ENCODE results near the gene NSA2.
A peak's percentile ranks its signal among the peaks of the same experiment; 100 is the strongest.

The NSA2 gene

DNA sequence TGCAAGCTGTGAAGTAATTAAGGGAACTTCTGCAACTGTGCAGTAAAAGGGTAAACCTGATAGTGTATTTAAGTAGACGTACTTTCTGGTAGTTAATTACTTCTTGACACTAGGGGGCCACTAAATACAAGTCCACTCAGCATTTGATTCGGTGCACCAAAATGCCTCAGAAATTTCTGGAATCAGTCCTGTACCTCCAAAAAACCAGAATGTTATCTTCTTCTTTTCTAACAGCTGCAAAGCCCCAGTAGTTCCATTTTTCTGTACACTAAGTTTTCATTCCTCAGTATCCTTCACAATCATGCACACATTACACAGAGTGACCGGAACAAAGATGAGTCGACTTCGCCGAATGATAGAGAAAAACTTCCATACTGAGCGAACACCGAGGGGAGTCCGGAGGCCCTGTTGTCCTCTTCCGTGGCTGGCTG is 616 bp upstream of the NSA2 start:
- peak overlapping the region; percentile 90 for H3K9ac ChIP-seq (ENCODE audit: low read length)
- peak overlapping the region; percentile 94 for H3K4me3 ChIP-seq (ENCODE audit: low read length)
- H3K79me1 ChIP-seq (ENCODE audit: low read length) = peaks cover 7% of the 10 kb centered on the region
- no peaks in the 10 kb centered on the region for H3K27me3 ChIP-seq (ENCODE audit: insufficient read depth, low read length, poor library complexity)
- H3K4me1 ChIP-seq (ENCODE audit: control insufficient read depth, low read depth, low read length) = peaks cover 5% of the 10 kb centered on the region
- peak overlapping the region; percentile 96 for H3K56ac ChIP-seq (ENCODE audit: low read length)
- DNase-seq = peak; percentile 71
- no peak overlapping the region for H2AK5ac ChIP-seq (ENCODE audit: low read length)
- H2BK120ac ChIP-seq (ENCODE audit: low read depth, low read length) = no peak overlapping the region
- no peak overlapping the region for H3K4ac ChIP-seq (ENCODE audit: low read depth, low read length)
- H4K5ac ChIP-seq (ENCODE audit: low read length) = no peak overlapping the region
- H3K27ac ChIP-seq (ENCODE audit: low read depth, low read length) = peak overlapping the region; percentile 25
- H3K18ac ChIP-seq (ENCODE audit: low read length) = no peak overlapping the region
- no peaks in the 10 kb centered on the region for H3K36me3 ChIP-seq (ENCODE audit: control insufficient read depth, insufficient read depth, low read length)
- H3K79me2 ChIP-seq (ENCODE audit: control insufficient read depth, insufficient read depth, low read length) = peaks cover 23% of the 10 kb centered on the region
- H3K4me2 ChIP-seq (ENCODE audit: low read length) = peak overlapping the region; percentile 55
- H3K23ac ChIP-seq (ENCODE audit: low read length) = no peak overlapping the region
- WGBS (ENCODE audit: extremely low coverage, insufficient coverage, low lambda C conversion rate) = no CpG with 5 or more reads among the region's 10 CpGs
- H2BK5ac ChIP-seq (ENCODE audit: low read length) = no peak overlapping the region
- H2BK15ac ChIP-seq (replicated peaks; ENCODE audit: low read depth) = no peak overlapping the region
- H4K8ac ChIP-seq (ENCODE audit: low read depth, low read length) = no peak overlapping the region

DNA sequence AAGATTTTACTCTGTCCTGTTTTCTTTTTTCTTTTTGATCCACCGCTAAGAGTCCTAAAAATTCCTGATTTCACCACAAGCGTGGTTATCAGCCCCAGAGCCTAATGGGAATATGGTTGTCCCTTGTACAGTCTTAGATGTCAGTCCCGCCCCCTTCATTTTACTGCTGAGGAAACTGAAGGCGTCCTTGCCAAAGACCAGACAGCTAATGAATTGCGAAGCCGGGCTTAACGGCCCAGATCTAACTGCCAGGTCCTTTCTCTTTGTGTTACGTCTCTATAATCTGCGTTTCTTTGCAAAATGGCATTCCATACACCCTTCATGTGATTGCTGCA is 497 bp downstream of the NSA2 start:
- Histone ChIP-seq H3K4me1 (ENCODE audit: control insufficient read depth, low read depth, low read length) (peaks cover 5% of the 10 kb centered on the region), H2BK5ac (ENCODE audit: low read length) (no peak overlapping the region), H3K79me1 (ENCODE audit: low read length) (peaks cover 7% of the 10 kb centered on the region), H3K56ac (ENCODE audit: low read length) (peak overlapping the region; percentile 91), H4K8ac (ENCODE audit: low read depth, low read length) (no peak overlapping the region), H3K27ac (ENCODE audit: low read depth, low read length) (no peak overlapping the region), H3K23ac (ENCODE audit: low read length) (no peak overlapping the region), H3K36me3 (ENCODE audit: control insufficient read depth, insufficient read depth, low read length) (no peaks in the 10 kb centered on the region), H2AK5ac (ENCODE audit: low read length) (no peak overlapping the region), H3K27me3 (ENCODE audit: insufficient read depth, low read length, poor library complexity) (no peaks in the 10 kb centered on the region), H3K4ac (ENCODE audit: low read depth, low read length) (no peak overlapping the region), H3K4me3 (ENCODE audit: low read length) (peak overlapping the region; percentile 90), H3K18ac (ENCODE audit: low read length) (no peak overlapping the region), H3K9ac (ENCODE audit: low read length) (peak overlapping the region; percentile 79), H3K4me2 (ENCODE audit: low read length) (peak overlapping the region; percentile 96), H4K5ac (ENCODE audit: low read length) (no peak overlapping the region), H2BK120ac (ENCODE audit: low read depth, low read length) (no peak overlapping the region), H2BK15ac (replicated peaks; ENCODE audit: low read depth) (no peak overlapping the region), H3K79me2 (ENCODE audit: control insufficient read depth, insufficient read depth, low read length) (peaks cover 23% of the 10 kb centered on the region)
- peak; percentile 53 for DNase-seq
- no CpG with 5 or more reads among the region's 9 CpGs for WGBS (ENCODE audit: extremely low coverage, insufficient coverage, low lambda C conversion rate)

DNA sequence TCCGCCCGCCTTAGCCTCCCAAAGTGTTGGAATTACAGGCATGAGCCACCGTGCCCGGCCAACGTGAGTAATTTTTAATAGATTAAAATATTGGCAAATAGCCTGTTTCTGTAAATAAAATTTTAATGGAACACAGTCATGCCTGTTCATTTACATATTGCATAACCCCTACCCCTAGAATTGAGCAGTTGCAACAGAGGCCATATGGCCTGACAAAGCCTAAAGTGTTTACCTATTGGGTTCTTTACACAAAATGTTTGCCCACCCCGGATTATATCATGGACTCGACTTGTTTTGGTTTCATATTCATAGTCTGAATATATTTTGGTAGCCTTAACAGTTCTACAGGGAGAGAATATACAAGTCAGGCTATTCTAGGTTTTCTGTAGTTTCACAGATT is 5.3 kb downstream of the NSA2 start:
- H3K23ac ChIP-seq (ENCODE audit: low read length) = no peak overlapping the region
- H3K79me1 ChIP-seq (ENCODE audit: low read length) = peaks cover 7% of the 10 kb centered on the region
- H2BK120ac ChIP-seq (ENCODE audit: low read depth, low read length) = no peak overlapping the region
- no peak overlapping the region for H3K4me3 ChIP-seq (ENCODE audit: low read length)
- H3K18ac ChIP-seq (ENCODE audit: low read length) = no peak overlapping the region
- H3K79me2 ChIP-seq (ENCODE audit: control insufficient read depth, insufficient read depth, low read length) = peaks cover 9% of the 10 kb centered on the region
- H3K27ac ChIP-seq (ENCODE audit: low read depth, low read length) = no peak overlapping the region
- peaks cover 5% of the 10 kb centered on the region for H3K4me1 ChIP-seq (ENCODE audit: control insufficient read depth, low read depth, low read length)
- no CpG with 5 or more reads among the region's 7 CpGs for WGBS (ENCODE audit: extremely low coverage, insufficient coverage, low lambda C conversion rate)
- no peak overlapping the region for H3K56ac ChIP-seq (ENCODE audit: low read length)
- no peak for DNase-seq
- H2AK5ac ChIP-seq (ENCODE audit: low read length) = no peak overlapping the region
- no peak overlapping the region for H2BK5ac ChIP-seq (ENCODE audit: low read length)
- H3K9ac ChIP-seq (ENCODE audit: low read length) = no peak overlapping the region
- no peak overlapping the region for H4K5ac ChIP-seq (ENCODE audit: low read length)
- no peak overlapping the region for H3K4me2 ChIP-seq (ENCODE audit: low read length)
- H3K36me3 ChIP-seq (ENCODE audit: control insufficient read depth, insufficient read depth, low read length) = no peaks in the 10 kb centered on the region
- no peaks in the 10 kb centered on the region for H3K27me3 ChIP-seq (ENCODE audit: insufficient read depth, low read length, poor library complexity)
- no peak overlapping the region for H3K4ac ChIP-seq (ENCODE audit: low read depth, low read length)
- H2BK15ac ChIP-seq (replicated peaks; ENCODE audit: low read depth) = no peak overlapping the region
- no peak overlapping the region for H4K8ac ChIP-seq (ENCODE audit: low read depth, low read length)

DNA sequence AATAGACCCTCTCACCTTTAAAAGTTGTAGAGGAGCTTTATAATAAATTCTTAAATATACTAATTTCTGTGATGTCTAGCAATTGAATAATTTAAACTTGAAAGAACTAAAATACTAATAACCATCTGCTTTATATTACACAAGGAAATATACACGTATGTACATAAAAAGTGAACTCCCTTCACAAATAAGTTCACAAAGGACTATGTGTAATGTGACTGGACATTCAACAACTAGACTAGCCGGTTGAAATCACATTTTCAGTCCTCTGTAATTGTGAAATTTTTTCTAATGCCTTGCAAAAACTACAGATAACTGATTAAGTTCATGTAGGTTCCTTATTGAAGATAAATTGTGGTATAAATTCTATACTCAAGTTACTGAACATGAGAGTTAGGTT is 11.6 kb downstream of the NSA2 start:
- H3K23ac ChIP-seq (ENCODE audit: low read length) = no peak overlapping the region
- H3K36me3 ChIP-seq (ENCODE audit: control insufficient read depth, insufficient read depth, low read length) = peaks cover 7% of the 10 kb centered on the region
- H2AK5ac ChIP-seq (ENCODE audit: low read length) = no peak overlapping the region
- no peak overlapping the region for H3K56ac ChIP-seq (ENCODE audit: low read length)
- no peak overlapping the region for H3K9ac ChIP-seq (ENCODE audit: low read length)
- WGBS (ENCODE audit: extremely low coverage, insufficient coverage, low lambda C conversion rate) = no CpG with 5 or more reads among the region's 2 CpGs
- H3K4ac ChIP-seq (ENCODE audit: low read depth, low read length) = no peak overlapping the region
- H2BK5ac ChIP-seq (ENCODE audit: low read length) = no peak overlapping the region
- no peak overlapping the region for H4K5ac ChIP-seq (ENCODE audit: low read length)
- H3K27me3 ChIP-seq (ENCODE audit: insufficient read depth, low read length, poor library complexity) = no peaks in the 10 kb centered on the region
- no peaks in the 10 kb centered on the region for H3K79me2 ChIP-seq (ENCODE audit: control insufficient read depth, insufficient read depth, low read length)
- DNase-seq = no peak
- no peak overlapping the region for H3K4me3 ChIP-seq (ENCODE audit: low read length)
- H3K79me1 ChIP-seq (ENCODE audit: low read length) = peaks cover 7% of the 10 kb centered on the region
- no peak overlapping the region for H2BK15ac ChIP-seq (replicated peaks; ENCODE audit: low read depth)
- no peaks in the 10 kb centered on the region for H3K4me1 ChIP-seq (ENCODE audit: control insufficient read depth, low read depth, low read length)
- H2BK120ac ChIP-seq (ENCODE audit: low read depth, low read length) = no peak overlapping the region
- H3K18ac ChIP-seq (ENCODE audit: low read length) = no peak overlapping the region
- H4K8ac ChIP-seq (ENCODE audit: low read depth, low read length) = no peak overlapping the region
- no peak overlapping the region for H3K27ac ChIP-seq (ENCODE audit: low read depth, low read length)
- H3K4me2 ChIP-seq (ENCODE audit: low read length) = no peak overlapping the region

DNA sequence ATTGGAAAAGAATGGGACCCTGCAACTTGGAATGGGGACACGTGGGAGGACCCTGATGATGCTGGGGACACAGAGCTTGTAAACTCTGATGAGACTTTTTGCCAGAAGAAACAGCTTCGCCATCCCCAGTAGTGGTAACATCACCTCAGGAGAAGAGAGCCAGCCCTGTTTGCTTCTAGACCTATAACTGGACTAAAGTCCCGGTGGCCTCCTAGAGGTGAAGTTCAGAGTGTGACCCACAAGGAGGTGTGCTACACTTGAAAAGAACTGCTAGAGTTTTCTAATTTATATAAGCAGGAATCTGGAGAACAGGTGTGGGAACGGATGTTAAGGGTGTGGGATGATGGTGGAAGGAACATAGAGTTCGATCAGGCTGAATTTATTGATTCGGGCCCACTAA is 19.8 kb downstream of the NSA2 start:
- H3K79me1 ChIP-seq (ENCODE audit: low read length) = peaks cover 6% of the 10 kb centered on the region
- H3K27ac ChIP-seq (ENCODE audit: low read depth, low read length) = no peak overlapping the region
- no peak overlapping the region for H2AK5ac ChIP-seq (ENCODE audit: low read length)
- WGBS (ENCODE audit: extremely low coverage, insufficient coverage, low lambda C conversion rate) = no CpG with 5 or more reads among the region's 6 CpGs
- no peak overlapping the region for H2BK5ac ChIP-seq (ENCODE audit: low read length)
- H4K5ac ChIP-seq (ENCODE audit: low read length) = no peak overlapping the region
- no peak for DNase-seq
- no peaks in the 10 kb centered on the region for H3K4me1 ChIP-seq (ENCODE audit: control insufficient read depth, low read depth, low read length)
- H3K56ac ChIP-seq (ENCODE audit: low read length) = no peak overlapping the region
- no peak overlapping the region for H3K9ac ChIP-seq (ENCODE audit: low read length)
- H3K79me2 ChIP-seq (ENCODE audit: control insufficient read depth, insufficient read depth, low read length) = no peaks in the 10 kb centered on the region
- H3K4me3 ChIP-seq (ENCODE audit: low read length) = no peak overlapping the region
- no peak overlapping the region for H4K8ac ChIP-seq (ENCODE audit: low read depth, low read length)
- no peak overlapping the region for H3K18ac ChIP-seq (ENCODE audit: low read length)
- no peak overlapping the region for H3K23ac ChIP-seq (ENCODE audit: low read length)
- H2BK120ac ChIP-seq (ENCODE audit: low read depth, low read length) = no peak overlapping the region
- H3K36me3 ChIP-seq (ENCODE audit: control insufficient read depth, insufficient read depth, low read length) = peaks cover 10% of the 10 kb centered on the region
- no peak overlapping the region for H3K4me2 ChIP-seq (ENCODE audit: low read length)
- H3K4ac ChIP-seq (ENCODE audit: low read depth, low read length) = no peak overlapping the region
- no peak overlapping the region for H2BK15ac ChIP-seq (replicated peaks; ENCODE audit: low read depth)
- no peaks in the 10 kb centered on the region for H3K27me3 ChIP-seq (ENCODE audit: insufficient read depth, low read length, poor library complexity)

DNA sequence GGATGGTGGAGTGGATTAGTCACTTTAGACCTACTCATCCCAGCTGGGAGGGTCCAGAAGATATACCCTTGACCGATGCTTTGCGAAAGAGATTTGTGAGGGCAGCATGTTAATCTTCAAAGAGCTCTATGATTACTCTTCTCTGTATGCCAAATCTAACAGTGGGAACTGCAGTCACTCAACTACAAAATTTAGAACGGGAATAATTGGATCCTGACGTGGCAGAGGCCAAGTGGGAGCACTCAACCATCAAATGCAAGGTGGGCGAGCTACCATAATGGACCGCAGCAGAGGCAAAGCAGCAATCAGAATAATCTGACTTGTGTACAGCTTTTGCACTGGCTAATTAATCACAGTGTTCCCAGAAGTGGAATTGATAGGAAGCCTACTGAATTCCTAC is 20.4 kb downstream of the NSA2 start:
- no peak overlapping the region for H2BK15ac ChIP-seq (replicated peaks; ENCODE audit: low read depth)
- H4K5ac ChIP-seq (ENCODE audit: low read length) = no peak overlapping the region
- H3K27me3 ChIP-seq (ENCODE audit: insufficient read depth, low read length, poor library complexity) = no peaks in the 10 kb centered on the region
- H3K4me1 ChIP-seq (ENCODE audit: control insufficient read depth, low read depth, low read length) = no peaks in the 10 kb centered on the region
- H3K56ac ChIP-seq (ENCODE audit: low read length) = no peak overlapping the region
- no peak overlapping the region for H2AK5ac ChIP-seq (ENCODE audit: low read length)
- H3K9ac ChIP-seq (ENCODE audit: low read length) = no peak overlapping the region
- H3K4me2 ChIP-seq (ENCODE audit: low read length) = no peak overlapping the region
- H3K36me3 ChIP-seq (ENCODE audit: control insufficient read depth, insufficient read depth, low read length) = peaks cover 10% of the 10 kb centered on the region
- peaks cover 6% of the 10 kb centered on the region for H3K79me1 ChIP-seq (ENCODE audit: low read length)
- H3K79me2 ChIP-seq (ENCODE audit: control insufficient read depth, insufficient read depth, low read length) = no peaks in the 10 kb centered on the region
- H3K27ac ChIP-seq (ENCODE audit: low read depth, low read length) = no peak overlapping the region
- no CpG with 5 or more reads among the region's 6 CpGs for WGBS (ENCODE audit: extremely low coverage, insufficient coverage, low lambda C conversion rate)
- no peak overlapping the region for H2BK5ac ChIP-seq (ENCODE audit: low read length)
- DNase-seq = no peak
- no peak overlapping the region for H3K23ac ChIP-seq (ENCODE audit: low read length)
- H3K18ac ChIP-seq (ENCODE audit: low read length) = no peak overlapping the region
- no peak overlapping the region for H4K8ac ChIP-seq (ENCODE audit: low read depth, low read length)
- H3K4ac ChIP-seq (ENCODE audit: low read depth, low read length) = no peak overlapping the region
- H2BK120ac ChIP-seq (ENCODE audit: low read depth, low read length) = no peak overlapping the region
- H3K4me3 ChIP-seq (ENCODE audit: low read length) = no peak overlapping the region
